HepG2 (cell line): ENCODE measurements around the gene TSPAN31. TPM values are rescaled to one million over a fixed set of nuclear protein-coding genes. Genes with fewer than 3 reads are reported as not detected.

Experiments
- DZIP1 ChIP-seq: sonication (generic); formaldehyde crosslinking; IDR thresholded peaks from 2 replicates; pipeline ENCODE4 v1.5.0; 2020; ENCODE audit warnings: mild to moderate bottlenecking, missing genetic modification reagents
- HCFC1 ChIP-seq: fragments of 150-350 bp; IDR thresholded peaks from 2 replicates; pipeline ENCODE4 v1.6.1; 2014; ENCODE audit warnings: low read depth, low read length
- HOXA7 ChIP-seq: sonication (generic); formaldehyde crosslinking; IDR thresholded peaks from 2 replicates; pipeline ENCODE4 v1.8.1; 2022; ENCODE audit warnings: mild to moderate bottlenecking, missing genetic modification reagents, moderate library complexity
- KLF13 ChIP-seq: sonication (generic); formaldehyde crosslinking; IDR thresholded peaks from 2 replicates; pipeline ENCODE4 v1.4.0; 2020; ENCODE audit warnings: mild to moderate bottlenecking, missing genetic modification reagents
- MED8 ChIP-seq: sonication (generic); formaldehyde crosslinking; IDR thresholded peaks from 2 replicates; pipeline ENCODE4 v1.8.1; 2023; ENCODE audit warnings: mild to moderate bottlenecking, missing genetic modification reagents; ENCODE audit not compliant: insufficient replicate concordance
- MTF2 ChIP-seq: sonication (generic); formaldehyde crosslinking; IDR thresholded peaks from 2 replicates; pipeline ENCODE4 v1.5.0; 2020; ENCODE audit warnings: missing genetic modification reagents, borderline replicate concordance
- NKX3-1 ChIP-seq: sonication (generic); formaldehyde crosslinking; IDR thresholded peaks from 2 replicates; pipeline ENCODE4 v1.5.0; 2020; ENCODE audit warnings: missing genetic modification reagents
- NR2F2 ChIP-seq: IDR thresholded peaks from 2 replicates; pipeline ENCODE4 v1.6.1; 2012; ENCODE audit warnings: low read depth, inconsistent platforms, borderline replicate concordance
- PATZ1 ChIP-seq: sonication (generic); formaldehyde crosslinking; IDR thresholded peaks from 2 replicates; pipeline ENCODE4 v1.4.0; 2020; ENCODE audit warnings: missing genetic modification reagents
- SATB2 ChIP-seq: sonication (generic); formaldehyde crosslinking; IDR thresholded peaks from 2 replicates; pipeline ENCODE4 v1.5.0; 2020; ENCODE audit warnings: missing genetic modification reagents
- SMAD1 ChIP-seq: sonication (generic); formaldehyde crosslinking; IDR thresholded peaks from 2 replicates; pipeline ENCODE4 v1.4.0; 2020; ENCODE audit warnings: missing genetic modification reagents, low read depth, mild to moderate bottlenecking, borderline replicate concordance
- TCF12 ChIP-seq, 2 experiments: fragments of 450-650 bp in 1 of 2; sonication (generic) in 1 of 2; formaldehyde crosslinking in 1 of 2; IDR thresholded peaks; 2 replicates each; pipeline versions ENCODE4 v1.6.1 to v1.8.0; 2017 to 2022; ENCODE audit warnings: antibody characterized with exemption in 1 of 2, mild to moderate bottlenecking in 1 of 2, missing genetic modification reagents in 1 of 2, moderate library complexity in 1 of 2
- TSC22D2 ChIP-seq: sonication (generic); formaldehyde crosslinking; IDR thresholded peaks from 2 replicates; pipeline ENCODE4 v1.5.1; 2020; ENCODE audit warnings: missing genetic modification reagents, mild to moderate bottlenecking, borderline replicate concordance
- ZBTB2 ChIP-seq: sonication (generic); formaldehyde crosslinking; IDR thresholded peaks from 2 replicates; pipeline ENCODE4 v1.8.0; 2022; ENCODE audit warnings: low read depth, missing genetic modification reagents
- ZMAT5 ChIP-seq: sonication (generic); formaldehyde crosslinking; IDR thresholded peaks from 2 replicates; pipeline ENCODE4 v1.5.0; 2020; ENCODE audit warnings: mild to moderate bottlenecking, low read depth, missing genetic modification reagents, borderline replicate concordance
- ZNF343 ChIP-seq: sonication (generic); formaldehyde crosslinking; IDR thresholded peaks from 2 replicates; pipeline ENCODE4 v1.4.0; 2020; ENCODE audit warnings: mild to moderate bottlenecking, missing genetic modification reagents
- ZNF44 ChIP-seq: sonication (generic); formaldehyde crosslinking; IDR thresholded peaks from 2 replicates; pipeline ENCODE4 v1.5.1; 2020; ENCODE audit warnings: mild to moderate bottlenecking, missing genetic modification reagents
- ZNF775 ChIP-seq: sonication (generic); formaldehyde crosslinking; IDR thresholded peaks from 2 replicates; pipeline ENCODE4 v1.4.0; 2020; ENCODE audit warnings: missing genetic modification reagents, mild to moderate bottlenecking, moderate library complexity, borderline replicate concordance
- ZNF800 ChIP-seq: sonication (generic); formaldehyde crosslinking; IDR thresholded peaks from 2 replicates; pipeline ENCODE4 v1.4.0; 2020; ENCODE audit warnings: missing genetic modification reagents
- polyA plus RNA-seq, 8 experiments: library from polyadenylated mRNA; depleted of rRNA in 3 of 8; stranded (reverse) in 7 of 8; unstranded in 1 of 8; fragments of >200 nt; fragmentation: Illumina TruSeq in 4 of 8; extraction: Trizol in 4 of 8; gene quantifications; 2 replicates each; pipeline versions ENCODE4 v1.2.1 to v1.2.3, GENCODE V29; 2011 to 2016; ENCODE audit warnings: low read depth in 4 of 8, missing spikeins in 1 of 8, mixed read lengths in 1 of 8; ENCODE audit not compliant: insufficient read depth in 1 of 8
- total RNA-seq, 5 experiments: library from RNA; depleted of rRNA; stranded (reverse); fragments of >200 nt; fragmentation: Illumina TruSeq; extraction: Trizol; gene quantifications; 2 replicates each; pipeline ENCODE4 v1.2.3, GENCODE V29; 2016; ENCODE audit warnings: low read depth in 1 of 5

The TSPAN31 gene
- total and polyA plus RNA-seq, 2 of the 13 experiments (the other 11 are each of a cell fraction or from before 2014, with no cell fraction given): 10.4 to 24.6 TPM

GRCh38 chr12:57751788-57752667, 7.2 kb downstream of the TSPAN31 start, which contains the start of gene CDK4 (continued):
- TF ChIP-seq DZIP1 (CRISPR knock-in tag): no peak
- no peak for TF ChIP-seq ZNF44 (CRISPR knock-in tag)
- no peak for TF ChIP-seq NKX3-1 (CRISPR knock-in tag)
- TF ChIP-seq HOXA7 (CRISPR knock-in tag): no peak
- no peak; the same call in 1 of the 2 replicates for TF ChIP-seq ZNF800 (CRISPR knock-in tag)
- TF ChIP-seq KLF13 (CRISPR knock-in tag): no peak
- peak; percentile 75 for TF ChIP-seq ZBTB2 (CRISPR knock-in tag)
- TF ChIP-seq ZNF775 (CRISPR knock-in tag): peak; percentile 71; the same call in 1 of the 2 replicates
- TF ChIP-seq MED8: peak; percentile 76
- TF ChIP-seq MTF2 (CRISPR knock-in tag): no peak; the same call in 1 of the 2 replicates
- no peak for TF ChIP-seq TCF12 (IDR thresholded peaks at IDR 0.05)
- 0 out of 2 replicates have a peak, but pooled peaks have one; percentile 76 for TF ChIP-seq TCF12 (CRISPR knock-in tag; IDR thresholded peaks at IDR 0.05)
- no peak for TF ChIP-seq SATB2
- TF ChIP-seq NR2F2: no peak
- 0 out of 2 replicates have a peak, but pooled peaks have one; percentile 21 for TF ChIP-seq HCFC1
- TF ChIP-seq SMAD1 (CRISPR knock-in tag): 0 out of 2 replicates have a peak, but pooled peaks have one; percentile 61
- TF ChIP-seq ZMAT5 (CRISPR knock-in tag): no peak
- peak; percentile 97 for TF ChIP-seq PATZ1 (CRISPR knock-in tag)
- peak; percentile 93 for TF ChIP-seq ZNF343 (CRISPR knock-in tag)
- peak; percentile 80 for TF ChIP-seq TSC22D2
